Hematopoietic multipotent progenitor cell treated with erythropoietin and hydrocortisone succinate and interleukin-3 and kit ligand, for 17 days (in vitro differentiated cells): ENCODE results near the gene NKD1.

Experiments
- DNase-seq: peaks from one replicate; pipeline ENCODE4 v3.0.0-alpha.2; 2015; ENCODE audit warnings: low spot score

Gene NKD1

DNA sequence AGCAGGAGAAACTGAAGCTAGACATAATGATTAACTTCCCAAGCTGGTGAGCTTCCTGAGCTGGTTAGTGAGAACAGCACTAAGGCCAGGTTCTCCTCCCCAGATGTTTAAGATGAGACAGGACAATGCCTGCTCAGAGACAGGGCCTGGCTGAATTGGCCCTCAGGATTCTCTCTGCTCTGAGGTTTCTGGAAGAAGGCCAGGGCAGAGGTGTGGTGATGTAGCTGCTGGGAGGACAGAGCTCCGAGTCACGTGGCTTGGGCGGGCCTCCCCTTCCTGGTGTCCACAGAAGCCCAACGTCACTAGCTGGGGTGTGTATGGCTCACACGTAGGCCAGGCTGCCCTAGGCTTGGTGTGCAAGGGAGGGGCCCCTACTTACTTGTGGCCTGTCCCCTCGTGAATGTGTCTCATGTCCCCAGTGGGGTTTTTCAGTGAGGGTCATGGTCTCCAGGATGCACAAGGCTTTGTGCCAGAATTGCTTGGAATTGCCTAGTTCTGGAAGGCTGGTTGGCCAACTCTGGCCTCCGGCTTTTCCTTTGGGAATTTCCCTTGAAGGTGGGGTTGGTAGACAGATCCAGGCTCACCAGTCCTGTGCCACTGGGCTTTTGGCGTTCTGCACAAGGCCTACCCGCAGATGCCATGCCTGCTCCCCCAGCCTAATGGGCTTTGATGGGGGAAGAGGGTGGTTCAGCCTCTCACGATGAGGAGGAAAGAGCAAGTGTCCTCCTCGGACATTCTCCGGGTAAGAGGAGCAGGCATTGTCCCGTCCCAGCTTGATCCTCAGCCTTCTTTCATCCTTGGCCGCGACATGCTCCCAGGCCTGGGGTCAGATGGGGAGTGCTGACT lies 148.6 kb downstream of the NKD1 start:
- DNase-seq, result peak; percentile 82

DNA sequence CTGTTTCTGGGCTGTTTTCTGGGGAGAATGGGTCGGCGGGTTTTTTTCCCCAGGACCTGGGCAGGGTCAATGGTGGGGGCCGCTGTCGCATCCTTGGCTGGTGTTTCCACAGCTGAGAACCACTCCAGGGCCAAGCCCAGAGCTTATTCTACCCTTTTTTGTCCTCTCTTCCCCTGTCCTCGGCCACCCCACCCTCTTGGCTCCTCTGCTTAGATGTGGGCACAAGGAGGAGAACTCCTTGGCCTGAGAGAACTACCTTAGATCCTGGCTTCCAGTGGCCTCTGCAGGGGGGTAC lies 149.2 kb downstream of the NKD1 start:
- DNase-seq, result no peak

DNA sequence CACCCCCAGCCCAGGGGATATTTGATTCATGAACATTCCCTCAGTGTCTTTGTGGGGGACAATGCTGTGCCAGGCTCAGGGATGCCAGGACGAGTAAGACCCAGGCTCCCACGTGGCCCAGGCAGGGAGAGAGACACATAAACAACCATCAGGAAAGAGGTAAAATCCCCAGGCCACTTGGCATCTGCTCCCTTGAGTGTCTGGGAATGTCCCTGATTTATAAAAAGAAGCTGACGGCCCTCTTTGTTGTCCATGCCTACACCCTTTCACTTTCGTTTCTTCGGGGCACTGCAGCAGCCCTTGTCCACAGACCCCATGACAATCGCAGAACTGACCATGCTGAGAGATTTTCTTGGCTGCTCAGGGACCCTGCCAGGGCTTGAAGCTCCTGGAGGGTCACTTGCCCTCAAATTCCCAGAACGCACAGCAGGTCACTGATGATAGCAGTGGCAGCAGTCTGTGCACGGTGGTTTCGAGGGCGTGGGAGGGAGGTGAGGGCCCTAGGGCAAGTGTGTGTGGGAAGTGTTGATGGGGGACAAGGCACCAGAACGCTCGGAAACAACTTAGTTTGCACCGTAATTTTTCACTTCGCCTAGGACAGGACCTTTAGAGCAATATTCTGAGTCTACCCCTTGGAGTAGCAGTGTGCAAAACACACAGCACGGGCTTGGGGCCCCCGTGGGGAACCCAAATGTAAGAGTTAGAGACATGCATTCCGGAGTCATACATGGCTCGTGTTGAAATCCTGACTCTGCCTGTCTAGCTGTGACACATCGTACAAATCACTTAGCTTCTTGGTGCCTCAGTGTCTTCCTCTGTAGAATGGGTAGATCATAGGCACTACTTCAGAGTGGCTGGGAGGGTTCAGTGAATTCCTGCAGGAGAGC lies 149.9 kb downstream of the NKD1 start:
- DNase-seq, result peak; percentile 9
